ENCODE data around the gene SEC16A.

Gene SEC16A

DNA sequence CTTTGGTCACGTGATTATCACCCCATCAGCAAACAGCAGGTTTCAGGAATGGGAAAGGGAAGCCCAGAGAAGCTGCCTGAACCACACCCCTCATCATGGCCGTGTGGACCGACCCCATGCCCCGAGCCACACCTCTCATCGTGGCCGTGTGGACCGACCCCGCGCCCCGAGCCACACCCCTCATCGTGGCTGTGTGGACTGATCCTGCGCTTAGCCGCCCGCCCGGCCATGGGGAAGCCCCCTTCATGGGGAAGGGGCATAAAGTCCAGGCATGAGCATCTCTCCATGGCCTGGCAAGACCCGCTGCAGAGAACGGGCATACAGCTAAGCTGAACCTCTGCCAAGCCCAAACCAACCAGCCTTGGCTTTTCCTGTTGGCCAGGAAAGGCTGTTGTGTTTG is 89.3 kb downstream of the SEC16A start:
- TF ChIP-seq, protein P1, sequence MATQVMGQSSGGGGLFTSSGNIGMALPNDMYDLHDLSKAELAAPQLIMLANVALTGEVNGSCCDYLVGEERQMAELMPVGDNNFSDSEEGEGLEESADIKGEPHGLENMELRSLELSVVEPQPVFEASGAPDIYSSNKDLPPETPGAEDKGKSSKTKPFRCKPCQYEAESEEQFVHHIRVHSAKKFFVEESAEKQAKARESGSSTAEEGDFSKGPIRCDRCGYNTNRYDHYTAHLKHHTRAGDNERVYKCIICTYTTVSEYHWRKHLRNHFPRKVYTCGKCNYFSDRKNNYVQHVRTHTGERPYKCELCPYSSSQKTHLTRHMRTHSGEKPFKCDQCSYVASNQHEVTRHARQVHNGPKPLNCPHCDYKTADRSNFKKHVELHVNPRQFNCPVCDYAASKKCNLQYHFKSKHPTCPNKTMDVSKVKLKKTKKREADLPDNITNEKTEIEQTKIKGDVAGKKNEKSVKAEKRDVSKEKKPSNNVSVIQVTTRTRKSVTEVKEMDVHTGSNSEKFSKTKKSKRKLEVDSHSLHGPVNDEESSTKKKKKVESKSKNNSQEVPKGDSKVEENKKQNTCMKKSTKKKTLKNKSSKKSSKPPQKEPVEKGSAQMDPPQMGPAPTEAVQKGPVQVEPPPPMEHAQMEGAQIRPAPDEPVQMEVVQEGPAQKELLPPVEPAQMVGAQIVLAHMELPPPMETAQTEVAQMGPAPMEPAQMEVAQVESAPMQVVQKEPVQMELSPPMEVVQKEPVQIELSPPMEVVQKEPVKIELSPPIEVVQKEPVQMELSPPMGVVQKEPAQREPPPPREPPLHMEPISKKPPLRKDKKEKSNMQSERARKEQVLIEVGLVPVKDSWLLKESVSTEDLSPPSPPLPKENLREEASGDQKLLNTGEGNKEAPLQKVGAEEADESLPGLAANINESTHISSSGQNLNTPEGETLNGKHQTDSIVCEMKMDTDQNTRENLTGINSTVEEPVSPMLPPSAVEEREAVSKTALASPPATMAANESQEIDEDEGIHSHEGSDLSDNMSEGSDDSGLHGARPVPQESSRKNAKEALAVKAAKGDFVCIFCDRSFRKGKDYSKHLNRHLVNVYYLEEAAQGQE (IDR thresholded peaks at IDR 0.05; ENCODE audit: insufficient read depth in 1 of 2, low read depth in 2 of 2, low read length in 2 of 2), result no peak
- no peak for TF ChIP-seq TAF1 (IDR thresholded peaks at IDR 0.05; ENCODE audit: borderline replicate concordance, insufficient read depth, low read length)
- TF ChIP-seq SIN3A (IDR thresholded peaks at IDR 0.05; ENCODE audit: borderline replicate concordance, insufficient read depth, low read length), result no peak

DNA sequence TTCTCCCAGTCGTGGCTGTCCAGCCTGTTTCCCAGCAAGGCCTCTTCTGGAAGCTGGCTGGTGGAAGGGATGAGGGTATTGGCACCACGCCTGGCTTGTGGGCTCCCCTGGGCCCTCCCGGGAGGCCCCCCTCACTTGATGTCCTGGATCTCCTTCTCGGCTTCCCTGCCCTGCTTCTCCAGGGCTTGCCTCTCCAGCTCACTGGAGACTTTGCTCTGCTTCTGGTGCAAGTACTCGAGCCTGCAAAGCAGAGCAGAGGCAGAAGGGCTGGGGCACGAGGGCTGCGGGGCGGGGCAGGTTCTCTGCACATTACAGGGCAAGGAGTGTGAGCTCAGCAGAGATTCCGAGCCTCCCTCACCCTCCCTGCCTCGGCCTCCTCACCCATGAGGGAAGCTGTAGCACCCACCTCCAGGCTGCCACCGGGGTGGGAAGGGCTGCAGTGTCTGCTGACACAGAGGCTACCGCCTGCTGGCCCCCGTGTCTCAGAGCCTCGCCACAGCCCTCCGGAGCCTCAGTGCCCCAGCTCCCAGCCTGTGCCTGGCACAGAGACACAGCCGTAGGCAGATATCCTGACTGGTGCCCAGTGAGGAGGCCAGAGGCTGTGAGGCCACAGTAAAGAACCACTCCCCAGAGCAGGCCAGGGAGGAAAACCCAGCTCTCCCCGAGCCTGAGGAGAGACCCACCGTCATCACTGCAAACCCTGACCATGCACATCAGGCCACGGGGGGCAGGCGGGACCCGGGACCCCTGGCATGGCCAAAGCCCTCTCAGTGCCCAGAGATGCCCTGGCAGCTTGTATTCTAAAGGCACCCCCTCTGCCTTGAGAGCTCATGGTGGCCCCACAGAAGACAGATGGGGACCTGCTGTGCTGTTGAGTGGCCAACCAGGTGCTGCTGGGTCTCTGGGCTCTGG is 90.0 kb downstream of the SEC16A start:
- TF ChIP-seq POLR2AphosphoS5 (IDR thresholded peaks at IDR 0.05; ENCODE audit: low read depth, low read length), result no peak
- no peak for TF ChIP-seq SIN3A (IDR thresholded peaks at IDR 0.05; ENCODE audit: borderline replicate concordance, insufficient read depth, low read length)
- no peak for TF ChIP-seq FOXP2 (optimal IDR thresholded peaks at IDR 0.05; ENCODE audit: borderline replicate concordance, extremely low read depth, extremely low read length, insufficient read depth)
- TF ChIP-seq, protein P1 (IDR thresholded peaks at IDR 0.05; ENCODE audit: insufficient read depth in 1 of 2, low read depth in 2 of 2, low read length in 2 of 2), result no peak
- TF ChIP-seq TAF1 (IDR thresholded peaks at IDR 0.05; ENCODE audit: borderline replicate concordance, insufficient read depth, low read length), result no peak

DNA sequence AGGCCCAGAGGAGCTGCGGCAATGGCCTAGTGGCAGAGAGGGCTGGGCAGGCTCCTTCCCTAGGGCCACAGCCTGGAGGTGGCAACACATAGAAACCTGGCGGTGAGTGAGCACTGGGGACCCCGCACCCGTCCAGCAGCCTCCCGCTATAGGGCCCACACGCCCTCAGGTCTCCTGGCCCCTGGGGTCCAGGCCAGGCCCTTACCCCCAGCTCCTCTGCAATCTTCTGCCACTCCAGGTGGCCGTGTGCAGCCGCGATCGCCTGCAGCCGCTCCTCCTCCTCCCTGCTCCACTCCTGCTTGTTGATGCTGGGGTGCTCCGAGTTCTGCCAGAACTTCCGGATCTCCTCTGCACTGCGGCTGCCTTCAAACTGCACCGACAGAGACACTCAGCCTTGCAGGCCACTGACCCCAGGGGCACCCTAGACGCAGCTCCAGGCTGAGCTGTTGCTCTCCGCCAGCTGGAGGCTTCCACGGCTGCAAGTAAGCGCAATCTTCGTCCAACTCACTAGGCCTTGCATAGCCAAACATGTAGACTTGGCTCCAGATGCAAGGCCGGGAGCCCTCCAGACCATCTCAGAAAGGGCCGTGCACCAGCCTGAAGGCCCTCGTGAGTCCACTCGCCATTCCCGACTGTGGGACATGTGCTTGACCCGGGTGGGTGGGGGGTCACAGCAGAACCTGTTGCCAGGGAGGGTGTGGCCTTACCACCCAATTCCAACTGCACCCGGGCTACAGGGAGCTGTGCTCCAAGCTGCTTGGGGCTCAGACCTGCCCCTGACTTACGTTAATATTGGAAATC is 90.9 kb downstream of the SEC16A start:
- TF ChIP-seq POLR2AphosphoS5 (IDR thresholded peaks at IDR 0.05; ENCODE audit: low read depth, low read length), result no peak
- no peak for TF ChIP-seq SIN3A (IDR thresholded peaks at IDR 0.05; ENCODE audit: borderline replicate concordance, insufficient read depth, low read length)
- TF ChIP-seq TAF1 (IDR thresholded peaks at IDR 0.05; ENCODE audit: borderline replicate concordance, insufficient read depth, low read length), result no peak
- TF ChIP-seq, protein P1 (IDR thresholded peaks at IDR 0.05; ENCODE audit: insufficient read depth in 1 of 2, low read depth in 2 of 2, low read length in 2 of 2), result no peak

Data from PFSK-1 (cell line).